ENCODE results near the gene ARSK. TPM values are rescaled to one million over a fixed set of nuclear protein-coding genes. Genes with fewer than 3 reads are reported as not detected.
"Not testable (repeated sequence)": the region's sequence is repeated elsewhere in the genome, so short reads cannot be mapped to it uniquely, and the experiment has no call there.

ARSK gene
- total and polyA plus RNA-seq, 2 donors (not counting 1 experiment from before 2014, with no cell fraction given), result 3.7 to 5.1 TPM

- ATAC-seq (ENCODE audit: low read depth), result peak; percentile 95
- Mint-ChIP-seq H3K27me3 (peaks cover 4% of the 10 kb centered on the region), H3K27ac (peak overlapping the region; percentile 83), H3K4me1 (peaks cover 11% of the 10 kb centered on the region), H3K4me3 (no peak overlapping the region), H3K9me3 (ENCODE audit: insufficient read depth) (peaks cover 2% of the 10 kb centered on the region)
- H3K27me3 ChIP-seq (replicated peaks in 1 of 4; ENCODE audit: control extremely low read depth in 1 of 4, control insufficient read depth in 3 of 4, insufficient read depth in 4 of 4, low read length in 3 of 4), result no peaks in the 10 kb centered on the region
- TF ChIP-seq EZH2 (IDR thresholded peaks at IDR 0.05; ENCODE audit: borderline replicate concordance, insufficient read depth, low read depth, low read length, poor library complexity, severe bottlenecking), result no peak
- TF ChIP-seq, protein P1, sequence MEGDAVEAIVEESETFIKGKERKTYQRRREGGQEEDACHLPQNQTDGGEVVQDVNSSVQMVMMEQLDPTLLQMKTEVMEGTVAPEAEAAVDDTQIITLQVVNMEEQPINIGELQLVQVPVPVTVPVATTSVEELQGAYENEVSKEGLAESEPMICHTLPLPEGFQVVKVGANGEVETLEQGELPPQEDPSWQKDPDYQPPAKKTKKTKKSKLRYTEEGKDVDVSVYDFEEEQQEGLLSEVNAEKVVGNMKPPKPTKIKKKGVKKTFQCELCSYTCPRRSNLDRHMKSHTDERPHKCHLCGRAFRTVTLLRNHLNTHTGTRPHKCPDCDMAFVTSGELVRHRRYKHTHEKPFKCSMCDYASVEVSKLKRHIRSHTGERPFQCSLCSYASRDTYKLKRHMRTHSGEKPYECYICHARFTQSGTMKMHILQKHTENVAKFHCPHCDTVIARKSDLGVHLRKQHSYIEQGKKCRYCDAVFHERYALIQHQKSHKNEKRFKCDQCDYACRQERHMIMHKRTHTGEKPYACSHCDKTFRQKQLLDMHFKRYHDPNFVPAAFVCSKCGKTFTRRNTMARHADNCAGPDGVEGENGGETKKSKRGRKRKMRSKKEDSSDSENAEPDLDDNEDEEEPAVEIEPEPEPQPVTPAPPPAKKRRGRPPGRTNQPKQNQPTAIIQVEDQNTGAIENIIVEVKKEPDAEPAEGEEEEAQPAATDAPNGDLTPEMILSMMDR (IDR thresholded peaks at IDR 0.05), result no peak
- POLR2A ChIA-PET, result interaction anchor here (0.8 to 0.9 kb wide), 2 partner anchors 8 to 15 kb away, joined by 3 to 4 read pairs; partner anchors contain the start of gene RFESD
- peak overlapping the region in 1 of 2 donors; percentile 10 for H3K27ac ChIP-seq (ENCODE audit: low read length in 2 of 2)
- H3K9me3 ChIP-seq (ENCODE audit: control extremely low read depth in 1 of 3, control insufficient read depth in 2 of 3, insufficient read depth in 1 of 3, low read length in 2 of 3), result peaks cover 0 to 5% (median 3%) of the 10 kb centered on the region in 3 donors
- no peaks in the 10 kb centered on the region for H4K20me1 ChIP-seq (ENCODE audit: control insufficient read depth, insufficient read depth, low read length, poor library complexity, severe bottlenecking)
- no peak overlapping the region for H3K9ac ChIP-seq (ENCODE audit: low read length)
- intact Hi-C loops (cut with micrococcal nuclease), result no loop called here
- DNase-seq, result peak; percentile 68
- peak overlapping the region; percentile 64 for H2AFZ ChIP-seq (ENCODE audit: insufficient read depth, low read depth, low read length, poor library complexity, severe bottlenecking)
- H3K4me2 ChIP-seq (replicated peaks; ENCODE audit: low read depth, low read length, poor library complexity, severe bottlenecking), result peak overlapping the region; percentile 6
- peaks cover 7 to 9% of the 10 kb centered on the region in 2 donors for H3K4me1 ChIP-seq (ENCODE audit: control insufficient read depth in 2 of 2, insufficient read depth in 2 of 2, low read length in 2 of 2)
- no peaks in the 10 kb centered on the region for H3K36me3 ChIP-seq (replicated peaks in 1 of 2; ENCODE audit: control extremely low read depth in 1 of 2, control insufficient read depth in 1 of 2, extremely low read depth in 1 of 2, insufficient read depth in 2 of 2, low read length in 1 of 2)
- 0% methylated on average over 1 of the region's 4 CpGs for WGBS (ENCODE audit: insufficient coverage)
- CTCF ChIA-PET, result interaction anchor here (0.8 to 2.6 kb wide), 5 partner anchors 10 to 149 kb away, joined by 3 to 17 read pairs (median 4); partner anchors contain the start of gene RFESD
- no peaks in the 10 kb centered on the region for H3K79me2 ChIP-seq (ENCODE audit: control insufficient read depth, insufficient read depth, low read length)
- H3K4me3 ChIP-seq (ENCODE audit: control extremely low read depth in 1 of 5, extremely low read depth in 1 of 5, insufficient read depth in 1 of 5, low read depth in 2 of 5, low read length in 4 of 5), result no peak overlapping the region
These were observed 77.2 kb downstream of the ARSK start for GRCh38 chr5:95631991-95632675.

- DNase-seq; H4K20me1 ChIP-seq (ENCODE audit: control insufficient read depth, insufficient read depth, low read length, poor library complexity, severe bottlenecking); H3K9ac ChIP-seq (ENCODE audit: low read length); intact Hi-C loops (cut with micrococcal nuclease); H3K4me3 ChIP-seq (ENCODE audit: control extremely low read depth in 1 of 5, extremely low read depth in 1 of 5, insufficient read depth in 1 of 5, low read depth in 2 of 5, low read length in 4 of 5); H3K27ac ChIP-seq (ENCODE audit: low read length in 2 of 2); H3K4me3 Mint-ChIP-seq; H3K27me3 Mint-ChIP-seq; H3K4me2 ChIP-seq (replicated peaks; ENCODE audit: low read depth, low read length, poor library complexity, severe bottlenecking); H3K27ac Mint-ChIP-seq; H3K9me3 ChIP-seq (ENCODE audit: control extremely low read depth in 1 of 3, control insufficient read depth in 2 of 3, insufficient read depth in 1 of 3, low read length in 2 of 3); CTCF ChIA-PET; H3K79me2 ChIP-seq (ENCODE audit: control insufficient read depth, insufficient read depth, low read length); H3K4me1 ChIP-seq (ENCODE audit: control insufficient read depth in 2 of 2, insufficient read depth in 2 of 2, low read length in 2 of 2); H3K36me3 ChIP-seq (replicated peaks in 1 of 2; ENCODE audit: control extremely low read depth in 1 of 2, control insufficient read depth in 1 of 2, extremely low read depth in 1 of 2, insufficient read depth in 2 of 2, low read length in 1 of 2); H3K9me3 Mint-ChIP-seq (ENCODE audit: insufficient read depth); ATAC-seq (ENCODE audit: low read depth); H2AFZ ChIP-seq (ENCODE audit: insufficient read depth, low read depth, low read length, poor library complexity, severe bottlenecking); H3K27me3 ChIP-seq (replicated peaks in 1 of 4; ENCODE audit: control extremely low read depth in 1 of 4, control insufficient read depth in 3 of 4, insufficient read depth in 4 of 4, low read length in 3 of 4): not testable (repeated sequence)
- no CpG with 5 or more reads among the region's 2 CpGs for WGBS (ENCODE audit: insufficient coverage)
- H3K4me1 Mint-ChIP-seq, result peaks cover 11% of the 10 kb centered on the region
- POLR2A ChIA-PET, result interaction anchor here (0.9 kb wide), 1 partner anchor 9 kb away, joined by 3 read pairs; no protein-coding TSS in a partner anchor
These were observed 78.0 kb downstream of the ARSK start for GRCh38 chr5:95632942-95633341.

Data from B cell (primary cell).